Lung (tissue), 12 donors: Measurements from ENCODE around the gene KCNIP2. TPM values are rescaled to one million over a fixed set of nuclear protein-coding genes. Genes with fewer than 3 reads are reported as not detected.

Source experiments
- ATAC-seq: fragments of 200-7000 bp; cut with Tn5 transposase; one replicate; pipeline ENCODE4 v1.9.1; 2020; ENCODE audit warnings: moderate number of reproducible peaks; ENCODE audit not compliant: insufficient read depth, low FRiP score
- DNase-seq, 3 donors: peaks; one replicate each; pipeline ENCODE4 v3.0.0-alpha.2; 2013 to 2017
- H3K27ac ChIP-seq, 2 donors: one replicate each; pipeline ENCODE4 v1.5.1; 2013; ENCODE audit warnings: mild to moderate bottlenecking in 2 of 2, moderate library complexity in 2 of 2, control low read depth in 1 of 2, inconsistent platforms in 1 of 2, low read depth in 1 of 2, low read length in 1 of 2
- H3K27me3 ChIP-seq, 3 donors: one replicate each; pipeline ENCODE4 v1.5.1; 2013; ENCODE audit warnings: low read length in 2 of 3; ENCODE audit not compliant: control insufficient read depth in 3 of 3, insufficient read depth in 3 of 3
- H3K36me3 ChIP-seq, 4 donors: one replicate each; pipeline ENCODE4 v1.5.1; 2013; ENCODE audit warnings: low read length in 4 of 4, mild to moderate bottlenecking in 1 of 4, moderate library complexity in 1 of 4; ENCODE audit not compliant: control insufficient read depth in 4 of 4, insufficient read depth in 4 of 4
- H3K4me1 ChIP-seq, 5 donors: one replicate each; pipeline ENCODE4 v1.5.1; 2013; ENCODE audit warnings: low read length in 5 of 5, mild to moderate bottlenecking in 2 of 5, moderate library complexity in 1 of 5; ENCODE audit not compliant: control insufficient read depth in 5 of 5, insufficient read depth in 5 of 5
- H3K4me3 ChIP-seq: one replicate; pipeline ENCODE4 v1.5.1; 2013; ENCODE audit warnings: mild to moderate bottlenecking, control low read depth, moderate library complexity
- H3K9ac ChIP-seq, 2 donors: one replicate each; pipeline ENCODE4 v1.5.1; 2013; ENCODE audit warnings: low read length in 2 of 2, control low read depth in 1 of 2; ENCODE audit not compliant: insufficient read depth in 1 of 2
- H3K9me3 ChIP-seq, 4 donors: one replicate each; pipeline ENCODE4 v1.5.1; 2013; ENCODE audit warnings: low read length in 3 of 4, mild to moderate bottlenecking in 1 of 4, moderate library complexity in 1 of 4; ENCODE audit not compliant: control insufficient read depth in 4 of 4, insufficient read depth in 3 of 4
- WGBS, 2 donors: extraction: QIAGEN DNeasy Blood & Tissue Kit; methylation state at CpG; one replicate each; pipeline ENCODE4 v1.1.7; 2013; 5-methylcytosine and 5-hydroxymethylcytosine counted together
- polyA plus RNA-seq, 2 donors: library from polyadenylated mRNA; stranded (reverse); fragments of 200-250 nt; gene quantifications; one replicate each; pipeline ENCODE4 v1.2.1, GENCODE V29; 2013
- total RNA-seq, 2 donors: library from RNA; depleted of rRNA in 1 of 2; stranded (reverse); fragments of >200 nt in 1 of 2; gene quantifications; one replicate each; pipeline ENCODE4 v1.2.1, GENCODE V29; 2014 to 2021
- TF ChIP-seq, protein P1 (sequence below): IDR thresholded peaks from 2 replicates; pipeline ENCODE4 v1.5.1; 2012; ENCODE audit warnings: mild to moderate bottlenecking; ENCODE audit errors: control extremely low read depth, extremely low read depth
- donor health status: control.
- donor health status: control.
- donor health status: Bipolar disorder and iron deficiency.
- donor health status: healthy.
- donor health status: DM: yes; HTN: yes; CAD: no.

KCNIP2 gene
- total and polyA plus RNA-seq, 4 donors: 0.37 to 3.1 (median 2.1) TPM

DNA sequence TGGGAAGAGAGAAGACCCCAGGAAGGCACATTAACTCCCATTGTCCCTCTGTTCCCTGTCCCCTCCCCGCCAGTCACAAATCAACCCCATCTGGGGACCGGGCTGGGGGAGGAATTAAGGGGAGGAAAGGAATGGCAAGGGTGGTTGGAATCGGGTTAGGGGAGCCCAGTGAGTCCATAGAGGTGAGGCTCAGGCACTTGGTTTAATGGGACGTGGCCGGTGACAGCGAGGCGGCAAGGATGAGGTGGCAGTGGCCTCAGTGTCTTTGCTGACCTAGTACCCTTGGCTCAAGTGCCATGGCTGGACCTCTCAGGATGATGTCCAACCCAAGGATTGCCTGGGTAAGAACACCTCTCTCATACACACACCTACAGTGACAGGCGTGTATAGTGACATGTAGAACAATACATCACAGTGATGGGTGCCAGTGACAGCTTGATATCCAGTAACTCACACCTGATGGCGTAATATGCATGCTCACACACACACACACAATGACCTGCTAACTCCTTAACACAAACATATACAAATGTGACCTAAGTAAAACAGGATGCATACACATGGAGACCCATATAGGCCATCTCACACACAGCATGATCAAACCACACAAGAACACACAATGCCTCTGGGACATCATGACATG, 12.3 kb downstream of the KCNIP2 start:
- WGBS, 2 donors: 48 to 55% methylated on average over 9 of the region's 9 CpGs
- peaks cover 0 to 38% (median 14%) of the 10 kb centered on the region in 5 donors for H3K4me1 ChIP-seq
- TF ChIP-seq, protein P1, sequence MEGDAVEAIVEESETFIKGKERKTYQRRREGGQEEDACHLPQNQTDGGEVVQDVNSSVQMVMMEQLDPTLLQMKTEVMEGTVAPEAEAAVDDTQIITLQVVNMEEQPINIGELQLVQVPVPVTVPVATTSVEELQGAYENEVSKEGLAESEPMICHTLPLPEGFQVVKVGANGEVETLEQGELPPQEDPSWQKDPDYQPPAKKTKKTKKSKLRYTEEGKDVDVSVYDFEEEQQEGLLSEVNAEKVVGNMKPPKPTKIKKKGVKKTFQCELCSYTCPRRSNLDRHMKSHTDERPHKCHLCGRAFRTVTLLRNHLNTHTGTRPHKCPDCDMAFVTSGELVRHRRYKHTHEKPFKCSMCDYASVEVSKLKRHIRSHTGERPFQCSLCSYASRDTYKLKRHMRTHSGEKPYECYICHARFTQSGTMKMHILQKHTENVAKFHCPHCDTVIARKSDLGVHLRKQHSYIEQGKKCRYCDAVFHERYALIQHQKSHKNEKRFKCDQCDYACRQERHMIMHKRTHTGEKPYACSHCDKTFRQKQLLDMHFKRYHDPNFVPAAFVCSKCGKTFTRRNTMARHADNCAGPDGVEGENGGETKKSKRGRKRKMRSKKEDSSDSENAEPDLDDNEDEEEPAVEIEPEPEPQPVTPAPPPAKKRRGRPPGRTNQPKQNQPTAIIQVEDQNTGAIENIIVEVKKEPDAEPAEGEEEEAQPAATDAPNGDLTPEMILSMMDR: no peak
- peak overlapping the region in 1 of 2 donors; percentile 46 for H3K27ac ChIP-seq
- peak overlapping the region; percentile 60 for H3K4me3 ChIP-seq
- H3K9me3 ChIP-seq: no peaks in the 10 kb centered on the region
- ATAC-seq (no peak), DNase-seq (no peak)
- peak overlapping the region; percentile 21 to 27 for H3K9ac ChIP-seq
- no peaks in the 10 kb centered on the region for H3K36me3 ChIP-seq
- no peaks in the 10 kb centered on the region for H3K27me3 ChIP-seq

DNA sequence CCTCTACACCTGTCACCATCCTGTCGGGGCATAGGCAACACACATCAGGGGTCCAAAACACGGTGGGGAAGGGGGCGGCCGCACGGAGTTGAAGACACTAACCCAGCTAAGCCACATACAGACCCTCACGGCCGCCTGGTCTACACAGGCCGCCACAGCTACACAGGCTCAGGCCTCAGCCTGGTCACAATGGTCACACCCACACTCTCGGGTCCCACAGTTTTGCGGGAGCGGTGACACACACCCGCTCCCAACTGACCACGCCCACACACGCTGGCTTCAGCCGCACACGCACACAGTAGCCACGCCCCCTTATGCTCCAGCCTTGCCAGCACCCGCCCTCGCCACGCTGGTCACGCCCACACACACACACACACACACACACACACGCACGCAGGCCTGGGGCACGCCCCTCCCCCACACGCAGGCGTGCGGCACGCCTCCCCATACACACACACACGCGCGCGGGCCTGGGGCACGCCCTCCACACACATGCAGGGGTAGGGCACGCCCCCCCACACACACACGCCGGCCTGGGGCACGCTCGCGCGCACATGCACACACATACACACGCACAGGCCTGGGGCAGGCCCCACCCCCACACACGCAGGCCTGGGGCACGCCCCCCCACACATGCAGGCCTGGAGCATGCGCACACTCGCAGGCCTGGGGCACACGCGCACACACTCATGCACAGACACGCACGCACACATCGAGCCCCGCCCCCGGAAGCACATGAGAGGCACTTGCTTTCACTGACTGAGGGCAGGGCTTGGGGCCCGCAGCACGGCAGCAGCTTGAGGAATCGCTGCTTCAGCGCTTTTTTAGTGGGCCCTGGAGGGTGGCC, 13.1 kb downstream of the KCNIP2 start:
- H3K27me3 ChIP-seq: no peaks in the 10 kb centered on the region
- ATAC-seq: peak; percentile 83
- H3K4me3 ChIP-seq: peak overlapping the region; percentile 60
- H3K36me3 ChIP-seq: peaks cover 0 to 2% (median 0%) of the 10 kb centered on the region in 4 donors
- H3K9ac ChIP-seq: peak overlapping the region; percentile 21 to 61
- H3K9me3 ChIP-seq: no peaks in the 10 kb centered on the region
- 1% methylated on average over 43 to 56 of the region's 56 CpGs for WGBS, 2 donors
- H3K4me1 ChIP-seq: peaks cover 0 to 38% (median 14%) of the 10 kb centered on the region in 5 donors
- DNase-seq: peak; percentile 92 to 95 (median 93)
- H3K27ac ChIP-seq: peak overlapping the region in 1 of 2 donors; percentile 54
- TF ChIP-seq, protein P1: no peak

DNA sequence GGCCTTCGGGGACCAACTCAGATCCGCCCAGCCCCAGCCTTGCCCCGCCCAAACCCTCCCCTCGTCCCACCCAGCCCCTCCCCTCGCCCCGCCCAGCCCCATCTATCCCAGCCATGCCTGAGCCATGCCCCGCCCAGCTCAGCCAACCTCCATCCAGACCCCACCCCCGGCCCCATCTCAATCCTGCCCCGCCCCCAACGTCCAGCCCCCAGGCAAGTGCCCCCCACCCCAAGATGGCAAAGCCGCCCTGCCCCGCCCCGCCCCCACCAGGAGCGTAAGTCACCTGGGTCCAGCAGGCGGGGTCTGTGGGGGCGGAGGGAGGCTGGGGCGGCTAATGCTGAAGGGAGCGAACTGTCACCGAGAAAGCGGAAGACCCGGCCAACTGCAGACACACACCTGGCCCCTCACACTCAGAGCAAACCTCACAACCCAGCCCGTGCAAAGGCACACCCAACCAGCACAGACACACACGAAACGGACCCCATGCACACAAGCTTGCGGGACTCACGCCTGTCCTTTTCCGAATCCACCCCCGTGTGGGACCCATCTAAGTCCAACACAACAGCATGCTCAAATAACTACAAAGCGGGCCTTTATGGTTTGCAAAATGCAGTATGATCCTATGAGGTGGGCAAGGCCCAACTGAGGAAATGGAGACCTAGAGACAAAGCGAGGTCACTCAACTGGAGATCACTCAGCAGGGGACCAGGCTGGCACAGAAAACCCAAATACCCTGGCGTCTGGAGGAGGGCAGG, 13.9 kb downstream of the KCNIP2 start:
- TF ChIP-seq, protein P1: no peak
- WGBS, 2 donors: 4 to 23% methylated on average over 28 to 31 of the region's 31 CpGs

More for the DNA sequence above, 13.9 kb downstream of the KCNIP2 start:
- no peak overlapping the region for H3K4me3 ChIP-seq
- ATAC-seq: no peak
- H3K27ac ChIP-seq: peak overlapping the region in 1 of 2 donors; percentile 54
- H3K9me3 ChIP-seq: no peaks in the 10 kb centered on the region
- peaks cover 0 to 38% (median 14%) of the 10 kb centered on the region in 5 donors for H3K4me1 ChIP-seq
- no peaks in the 10 kb centered on the region for H3K27me3 ChIP-seq
- DNase-seq: peak; percentile 64 to 76 (median 71)
- H3K9ac ChIP-seq: no peak overlapping the region
- H3K36me3 ChIP-seq: peaks cover 0 to 2% (median 1%) of the 10 kb centered on the region in 4 donors
